GM10266 (cell line): ENCODE measurements around the gene FUT1.

Experiments used
- DNase-seq: peaks from one replicate; pipeline ENCODE4 v3.0.0; 2012; ENCODE audit errors: extremely low spot score
- TF ChIP-seq, protein P1 (sequence below): IDR thresholded peaks from 2 replicates; pipeline ENCODE4 v1.5.1; 2012; ENCODE audit warnings: mild to moderate bottlenecking, low read depth; ENCODE audit not compliant: control insufficient read depth, insufficient read depth; ENCODE audit errors: missing control alignments

The FUT1 gene

DNA sequence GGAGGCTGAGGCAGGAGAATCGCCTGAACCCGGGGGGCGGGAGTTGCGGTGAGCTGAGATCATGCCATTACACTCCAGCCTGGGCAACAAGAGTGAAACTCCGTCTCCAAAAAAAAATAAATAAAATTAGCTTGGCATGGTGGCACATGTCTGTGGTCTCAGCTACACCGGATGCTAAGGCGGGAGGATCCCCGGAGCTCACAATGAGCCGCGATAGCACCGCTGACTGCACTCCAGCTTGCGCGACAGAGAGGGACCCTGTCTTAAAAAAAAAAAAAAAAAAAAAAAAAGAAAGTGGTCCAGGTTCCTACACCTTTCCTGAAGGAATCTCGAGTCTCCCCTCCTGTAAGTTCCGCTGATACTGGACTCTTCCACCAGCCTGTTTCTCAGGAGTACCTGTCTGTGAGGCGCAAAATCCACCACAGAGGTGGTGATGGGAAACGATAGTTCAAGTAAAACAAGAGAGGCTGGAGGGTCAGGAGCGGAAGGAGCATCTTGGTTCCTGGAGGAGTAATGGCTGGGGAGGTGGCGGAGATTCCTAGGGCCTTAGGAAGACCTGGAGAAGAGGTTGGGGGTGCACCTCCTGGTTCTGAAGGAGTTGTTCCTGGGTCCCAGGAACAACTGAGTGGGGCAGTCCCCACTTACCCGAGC is 471 bp downstream of the FUT1 start:
- TF ChIP-seq, protein P1, sequence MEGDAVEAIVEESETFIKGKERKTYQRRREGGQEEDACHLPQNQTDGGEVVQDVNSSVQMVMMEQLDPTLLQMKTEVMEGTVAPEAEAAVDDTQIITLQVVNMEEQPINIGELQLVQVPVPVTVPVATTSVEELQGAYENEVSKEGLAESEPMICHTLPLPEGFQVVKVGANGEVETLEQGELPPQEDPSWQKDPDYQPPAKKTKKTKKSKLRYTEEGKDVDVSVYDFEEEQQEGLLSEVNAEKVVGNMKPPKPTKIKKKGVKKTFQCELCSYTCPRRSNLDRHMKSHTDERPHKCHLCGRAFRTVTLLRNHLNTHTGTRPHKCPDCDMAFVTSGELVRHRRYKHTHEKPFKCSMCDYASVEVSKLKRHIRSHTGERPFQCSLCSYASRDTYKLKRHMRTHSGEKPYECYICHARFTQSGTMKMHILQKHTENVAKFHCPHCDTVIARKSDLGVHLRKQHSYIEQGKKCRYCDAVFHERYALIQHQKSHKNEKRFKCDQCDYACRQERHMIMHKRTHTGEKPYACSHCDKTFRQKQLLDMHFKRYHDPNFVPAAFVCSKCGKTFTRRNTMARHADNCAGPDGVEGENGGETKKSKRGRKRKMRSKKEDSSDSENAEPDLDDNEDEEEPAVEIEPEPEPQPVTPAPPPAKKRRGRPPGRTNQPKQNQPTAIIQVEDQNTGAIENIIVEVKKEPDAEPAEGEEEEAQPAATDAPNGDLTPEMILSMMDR = no peak
- DNase-seq = no peak

DNA sequence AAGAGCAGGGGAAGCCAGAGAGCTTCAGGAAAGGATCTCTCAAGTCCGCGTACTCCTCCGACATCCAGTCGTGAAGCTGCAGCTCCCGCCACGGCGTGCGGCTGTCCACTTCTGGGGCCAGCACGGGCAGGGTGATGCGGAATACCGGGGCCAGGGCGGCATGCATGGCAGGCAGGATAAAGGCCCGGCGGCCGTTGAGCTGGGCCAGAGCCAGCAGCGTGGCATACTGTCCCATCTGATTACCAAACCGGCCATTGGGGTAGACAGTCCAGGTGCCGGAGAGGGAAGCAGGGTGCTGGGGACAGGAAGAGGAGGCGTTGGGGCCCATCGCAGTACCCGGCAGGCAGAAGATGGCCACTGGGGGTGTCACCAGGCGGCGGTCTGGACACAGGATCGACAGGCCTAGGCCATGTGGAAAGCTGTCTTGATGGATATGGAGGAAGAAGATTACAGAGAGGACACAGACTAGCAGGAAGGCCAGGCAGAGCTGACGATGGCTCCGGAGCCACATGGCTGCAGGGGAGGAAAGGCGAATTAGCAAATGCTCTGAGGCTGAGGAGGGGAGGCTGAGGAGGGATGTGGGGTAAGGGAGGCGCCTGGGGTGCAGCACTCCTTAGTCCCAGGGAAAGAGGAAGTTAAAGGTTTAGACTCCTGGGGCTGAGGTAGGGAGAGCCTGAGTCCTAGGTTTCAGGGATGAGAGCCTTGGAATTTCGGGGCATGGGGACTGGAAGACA is 1.5 kb downstream of the FUT1 start:
- no peak for DNase-seq
- TF ChIP-seq, protein P1 = no peak

DNA sequence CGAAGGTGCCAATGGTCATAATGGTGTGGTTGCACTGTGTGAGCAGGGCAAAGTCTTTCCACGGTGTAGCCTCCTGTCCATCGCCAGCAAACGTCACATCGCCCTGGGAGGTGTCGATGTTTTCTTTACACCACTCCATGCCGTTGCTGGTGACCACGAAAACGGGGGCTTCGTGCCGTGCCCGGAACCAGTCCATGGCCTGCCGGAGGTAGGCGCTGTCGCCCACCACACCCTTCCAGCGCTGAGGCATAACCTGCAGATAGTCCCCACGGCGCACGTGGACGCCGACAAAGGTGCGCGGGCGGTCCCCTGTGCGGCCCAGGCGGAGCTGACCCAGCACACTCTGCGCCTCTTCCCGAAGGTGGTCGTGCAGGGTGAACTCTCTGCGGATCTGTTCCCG is 2.1 kb downstream of the FUT1 start:
- DNase-seq = no peak
- TF ChIP-seq, protein P1 = no peak

DNA sequence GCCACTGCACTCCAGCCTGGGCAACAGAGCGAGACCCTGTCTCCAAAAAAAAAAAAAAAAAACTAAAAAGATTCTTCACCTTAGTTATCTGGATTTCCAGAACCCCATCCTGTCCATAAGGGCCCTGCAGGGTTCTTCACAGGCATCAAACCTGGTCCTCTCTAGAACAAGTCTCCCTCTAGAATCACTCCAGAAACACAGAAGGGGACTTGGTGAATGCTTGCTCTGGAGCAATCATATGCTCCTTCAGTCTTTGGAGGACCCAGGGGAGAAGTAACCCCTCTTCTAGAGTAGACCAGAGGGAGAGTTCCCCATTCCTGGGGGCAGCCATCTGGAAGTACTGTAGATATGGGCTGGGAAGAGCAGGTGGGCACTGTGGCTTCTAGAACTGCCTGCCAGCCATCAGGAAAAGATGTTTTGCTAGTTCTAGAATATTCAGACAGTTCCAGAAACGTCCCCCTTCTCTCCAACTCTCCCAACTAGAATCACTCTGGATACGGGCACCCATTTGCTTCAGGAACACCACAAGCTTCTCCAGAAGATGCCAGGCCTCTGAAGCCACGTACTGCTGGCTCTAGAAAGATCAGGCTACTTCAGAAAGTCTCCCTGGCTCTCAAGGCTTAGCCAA is 2.8 kb downstream of the FUT1 start:
- TF ChIP-seq, protein P1 = no peak
- DNase-seq = no peak

DNA sequence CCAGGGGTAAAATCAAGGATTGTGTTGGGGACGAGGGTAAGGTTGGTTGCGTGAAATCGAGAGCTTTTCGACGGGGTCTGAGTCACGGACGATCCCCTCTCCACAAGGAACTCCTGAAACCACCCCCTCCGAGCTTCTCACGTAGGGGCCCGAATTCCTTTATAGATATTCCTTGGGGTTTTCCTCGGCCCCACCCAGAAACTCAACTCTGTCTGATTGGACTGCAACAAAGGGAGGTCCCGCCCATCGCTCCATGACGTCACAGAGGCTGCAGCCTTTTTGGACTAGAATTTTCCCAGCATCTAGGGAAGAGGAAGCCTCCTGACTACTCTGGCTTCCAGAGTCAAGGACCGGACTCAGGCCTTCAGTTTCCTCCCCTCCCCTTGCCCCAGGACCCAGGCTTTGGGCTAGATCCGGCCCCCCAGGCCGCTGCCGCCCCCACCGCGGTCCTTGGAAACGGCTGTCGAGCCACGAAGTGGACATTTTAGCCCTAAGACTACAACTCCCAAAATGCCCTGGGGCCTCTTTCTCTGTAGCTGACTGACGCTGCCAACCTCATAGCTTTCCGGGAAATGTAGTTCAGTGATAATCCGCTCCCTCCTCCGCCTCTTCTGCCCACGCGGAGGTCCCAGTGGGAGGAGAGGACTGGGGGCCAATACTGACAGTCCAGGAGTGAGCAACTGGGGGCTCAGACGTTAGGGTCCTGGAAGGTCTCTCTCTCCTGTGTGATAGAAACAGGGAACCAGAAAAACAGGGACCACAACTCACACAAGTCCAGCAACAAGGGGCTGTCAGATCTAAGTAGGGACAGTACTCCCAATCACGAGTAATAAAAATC is 5.5 kb downstream of the FUT1 start, which contains the start of gene IZUMO1:
IZUMO1 (minus strand) TSS at position 172 of the 838 bp plus-strand sequence. CDS start 1,050 bp downstream, outside the sequence.
- DNase-seq = peak; percentile 77
- TF ChIP-seq, protein P1 = no peak

DNA sequence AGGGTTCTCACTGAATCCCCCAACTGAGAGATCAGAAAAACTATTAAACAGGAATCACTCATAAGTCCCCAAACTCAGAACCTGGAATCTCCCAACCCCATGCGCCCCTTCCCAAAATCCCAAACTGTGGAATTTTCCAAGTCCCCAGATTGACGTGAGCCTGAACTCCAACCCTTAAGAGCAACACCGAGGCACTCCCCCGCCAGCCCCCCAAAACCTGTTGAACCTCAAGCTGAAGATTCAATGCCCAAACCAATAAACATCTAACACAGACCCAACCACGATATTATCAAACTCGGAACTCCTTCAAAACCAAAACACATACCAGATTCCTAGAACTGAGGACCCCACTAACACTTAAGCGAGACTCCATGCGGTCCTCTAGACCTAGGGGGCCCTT is 6.3 kb downstream of the FUT1 start:
- no peak for DNase-seq
- TF ChIP-seq, protein P1 = no peak
